Measurements from ENCODE around the gene FAM186B. TPM values are rescaled to one million over a fixed set of nuclear protein-coding genes. Genes with fewer than 3 reads are reported as not detected.

Gene FAM186B
- total RNA-seq, 1 experiment from 2014 or later: 0.03 TPM

DNA sequence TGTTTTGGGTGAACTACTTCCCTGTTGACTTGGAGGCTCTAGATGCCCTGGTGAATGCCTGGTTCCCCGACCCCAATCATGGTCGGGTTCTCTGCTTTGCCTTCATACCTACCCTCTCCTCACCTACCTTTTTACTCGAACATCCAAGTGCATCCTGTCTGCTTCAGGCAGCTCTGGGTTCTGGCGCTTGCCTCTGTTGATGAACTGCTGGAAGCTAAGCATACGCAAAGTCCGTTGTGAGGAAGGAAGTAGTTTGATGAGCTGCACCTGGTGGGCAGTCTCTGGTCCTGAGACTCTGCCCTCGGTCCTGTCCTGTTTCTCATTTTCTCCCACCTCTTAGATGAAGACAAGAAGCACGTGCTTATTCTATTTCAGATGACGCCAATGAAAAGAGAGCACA is 53.0 kb downstream of the FAM186B start:
- DNase-seq (ENCODE audit: low spot score): no peak

DNA sequence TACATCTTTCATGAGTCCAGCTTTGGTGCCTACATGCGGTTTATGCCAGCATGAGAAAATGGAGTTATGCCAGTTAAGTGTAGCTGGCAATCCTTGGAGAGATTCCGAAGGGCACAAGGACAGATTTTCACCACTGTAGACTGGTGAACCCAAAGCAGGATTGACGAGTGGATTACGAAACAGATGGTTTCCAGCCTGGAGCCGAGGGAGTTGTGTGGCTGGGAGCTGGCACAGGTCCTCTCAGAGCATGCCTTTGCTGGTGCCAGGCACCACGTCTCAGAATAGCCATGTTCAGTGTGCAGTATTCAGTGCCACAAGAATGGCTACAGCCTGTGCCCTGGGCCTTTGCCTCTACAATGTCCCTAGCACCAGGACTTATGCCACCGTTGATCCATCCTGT is 53.4 kb downstream of the FAM186B start:
- no peak for DNase-seq (ENCODE audit: low spot score)

GRCh38 chr12:49550693-49551252 is 54.7 kb downstream of the FAM186B start:
- DNase-seq (ENCODE audit: low spot score): no peak

- DNase-seq (ENCODE audit: low spot score): no peak
These were observed 55.4 kb downstream of the FAM186B start for GRCh38 chr12:49549735-49550692.

GRCh38 chr12:49548822-49549648 is 56.4 kb downstream of the FAM186B start:
- DNase-seq (ENCODE audit: low spot score): no peak

- DNase-seq (ENCODE audit: low spot score): no peak
These were observed 57.0 kb downstream of the FAM186B start for GRCh38 chr12:49548481-49548821.

GRCh38 chr12:49547090-49547690 is 58.2 kb downstream of the FAM186B start:
- DNase-seq (ENCODE audit: low spot score): no peak

GRCh38 chr12:49546481-49546880 is 59.0 kb downstream of the FAM186B start:
- no peak for DNase-seq (ENCODE audit: low spot score)

DNA sequence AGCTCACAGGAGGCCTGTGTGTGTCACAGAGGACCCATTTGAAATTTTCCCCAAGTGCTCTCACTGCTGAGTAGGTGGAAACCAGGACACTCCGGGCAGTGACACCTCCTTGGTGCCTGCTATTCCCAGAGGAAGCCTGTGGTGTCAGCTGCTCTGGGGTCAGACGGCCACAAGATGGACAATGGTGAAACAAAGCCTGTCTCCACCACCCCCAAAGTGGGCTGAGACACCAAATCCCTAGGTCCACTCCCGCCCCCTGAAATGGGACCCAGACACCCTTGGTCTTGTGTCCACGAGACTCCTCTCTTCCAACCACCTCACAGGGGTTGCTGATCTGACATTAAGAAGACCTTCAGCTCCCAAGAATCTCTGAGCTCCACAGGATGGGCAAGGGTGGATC is 59.6 kb downstream of the FAM186B start:
- DNase-seq (ENCODE audit: low spot score): no peak

DNA sequence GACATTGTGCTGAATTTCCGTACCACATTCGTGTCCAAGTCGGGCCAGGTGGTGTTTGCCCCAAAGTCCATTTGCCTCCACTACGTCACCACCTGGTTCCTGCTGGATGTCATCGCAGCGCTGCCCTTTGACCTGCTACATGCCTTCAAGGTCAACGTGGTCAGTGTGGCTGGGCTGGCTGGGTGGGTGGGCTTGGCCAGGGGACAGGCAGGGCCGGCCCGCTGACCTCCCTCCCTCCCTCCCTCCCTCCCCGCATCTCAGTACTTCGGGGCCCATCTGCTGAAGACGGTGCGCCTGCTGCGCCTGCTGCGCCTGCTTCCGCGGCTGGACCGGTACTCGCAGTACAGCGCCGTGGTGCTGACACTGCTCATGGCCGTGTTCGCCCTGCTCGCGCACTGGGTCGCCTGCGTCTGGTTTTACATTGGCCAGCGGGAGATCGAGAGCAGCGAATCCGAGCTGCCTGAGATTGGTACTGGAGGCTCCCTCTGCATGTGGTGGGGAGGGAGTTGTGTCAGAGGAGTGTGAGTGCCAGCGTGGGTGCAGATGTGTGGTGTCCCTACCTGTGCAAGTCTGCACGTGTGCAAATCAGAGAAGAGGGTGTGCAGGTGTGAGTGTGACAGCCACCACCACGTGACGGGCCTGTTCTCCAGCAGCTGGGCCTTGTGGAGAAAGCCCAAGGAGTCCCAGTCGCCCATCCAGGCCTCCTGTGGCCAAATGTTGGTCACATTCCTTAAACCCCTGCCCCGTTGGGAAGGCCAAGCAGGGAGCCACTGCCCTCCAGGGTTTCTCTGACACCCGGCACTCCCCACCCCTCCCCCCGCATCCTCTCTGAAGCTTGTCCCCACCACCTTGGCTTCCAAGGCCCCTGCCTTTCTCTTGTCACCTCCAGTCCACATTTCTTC is 61.3 kb downstream of the FAM186B start:
- no peak for DNase-seq (ENCODE audit: low spot score)

DNA sequence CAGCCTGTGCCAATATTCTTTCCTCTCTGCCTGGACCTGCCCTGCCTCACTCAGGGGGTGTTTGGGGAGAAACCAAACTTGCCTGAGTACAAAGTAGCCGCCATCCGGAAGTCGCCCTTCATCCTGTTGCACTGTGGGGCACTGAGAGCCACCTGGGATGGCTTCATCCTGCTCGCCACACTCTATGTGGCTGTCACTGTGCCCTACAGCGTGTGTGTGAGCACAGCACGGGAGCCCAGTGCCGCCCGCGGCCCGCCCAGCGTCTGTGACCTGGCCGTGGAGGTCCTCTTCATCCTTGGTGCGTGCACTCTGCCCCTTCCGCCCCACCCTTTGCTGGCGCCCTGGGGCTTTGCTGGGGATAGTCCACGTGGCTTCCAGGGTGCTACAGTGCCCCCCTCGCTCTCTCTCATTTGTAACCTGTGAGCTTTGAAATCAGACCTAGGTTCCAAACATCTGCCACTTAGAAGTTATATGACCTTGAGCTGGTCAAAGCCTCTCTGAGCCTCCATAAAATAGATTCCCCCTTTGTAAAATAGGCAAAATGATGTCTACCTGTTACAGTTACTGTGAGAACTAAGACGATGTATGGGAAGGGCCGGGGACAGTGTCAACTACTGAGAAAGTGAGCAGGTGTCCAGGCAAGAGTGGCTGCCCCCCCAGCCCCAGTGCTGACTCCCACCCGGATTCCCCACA is 62.1 kb downstream of the FAM186B start:
- DNase-seq (ENCODE audit: low spot score): no peak

GRCh38 chr12:49542592-49543160 is 62.8 kb downstream of the FAM186B start:
- no peak for DNase-seq (ENCODE audit: low spot score)

- no peak for DNase-seq (ENCODE audit: low spot score)
These were observed 63.4 kb downstream of the FAM186B start for GRCh38 chr12:49541911-49542505.

GRCh38 chr12:49541140-49541861 is 64.1 kb downstream of the FAM186B start:
- DNase-seq (ENCODE audit: low spot score): no peak

DNA sequence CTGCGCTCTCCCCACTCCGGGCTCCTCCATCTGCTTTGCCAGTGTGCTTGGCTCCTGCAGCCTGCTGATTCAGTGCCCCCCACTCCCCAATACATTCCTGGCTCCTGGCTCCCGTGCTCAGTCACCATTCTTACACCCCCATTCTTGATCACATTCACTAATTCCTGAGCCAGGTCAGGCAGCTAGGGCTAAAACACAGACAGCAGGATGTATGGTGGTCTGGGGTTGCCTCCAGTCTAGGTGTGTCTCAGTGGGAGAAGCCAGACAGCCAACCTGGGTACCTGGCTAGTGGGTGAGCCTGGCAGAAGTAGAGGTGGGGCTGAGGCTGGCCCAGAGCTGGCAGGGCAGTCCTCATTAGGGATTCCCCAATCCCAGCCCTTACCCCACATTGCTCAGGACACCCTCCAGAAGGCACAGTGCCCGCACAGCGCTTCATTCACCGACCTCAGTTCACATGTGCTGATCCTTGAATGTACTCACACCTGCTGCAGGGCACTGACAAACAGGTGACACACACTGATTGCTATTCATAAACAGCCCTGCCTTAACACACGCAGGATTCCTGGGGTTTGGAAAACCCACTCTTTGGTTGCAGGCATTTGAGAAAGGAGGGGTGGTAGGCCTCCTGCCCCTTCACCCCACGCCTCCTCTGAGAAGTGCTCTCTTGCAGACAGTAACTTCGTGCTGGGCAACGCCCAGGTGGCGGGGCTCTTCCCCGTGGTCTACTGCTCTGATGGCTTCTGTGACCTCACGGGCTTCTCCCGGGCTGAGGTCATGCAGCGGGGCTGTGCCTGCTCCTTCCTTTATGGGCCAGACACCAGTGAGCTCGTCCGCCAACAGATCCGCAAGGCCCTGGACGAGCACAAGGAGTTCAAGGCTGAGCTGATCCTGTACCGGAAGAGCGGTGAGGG is 65.0 kb downstream of the FAM186B start:
- no peak for DNase-seq (ENCODE audit: low spot score)

DNA sequence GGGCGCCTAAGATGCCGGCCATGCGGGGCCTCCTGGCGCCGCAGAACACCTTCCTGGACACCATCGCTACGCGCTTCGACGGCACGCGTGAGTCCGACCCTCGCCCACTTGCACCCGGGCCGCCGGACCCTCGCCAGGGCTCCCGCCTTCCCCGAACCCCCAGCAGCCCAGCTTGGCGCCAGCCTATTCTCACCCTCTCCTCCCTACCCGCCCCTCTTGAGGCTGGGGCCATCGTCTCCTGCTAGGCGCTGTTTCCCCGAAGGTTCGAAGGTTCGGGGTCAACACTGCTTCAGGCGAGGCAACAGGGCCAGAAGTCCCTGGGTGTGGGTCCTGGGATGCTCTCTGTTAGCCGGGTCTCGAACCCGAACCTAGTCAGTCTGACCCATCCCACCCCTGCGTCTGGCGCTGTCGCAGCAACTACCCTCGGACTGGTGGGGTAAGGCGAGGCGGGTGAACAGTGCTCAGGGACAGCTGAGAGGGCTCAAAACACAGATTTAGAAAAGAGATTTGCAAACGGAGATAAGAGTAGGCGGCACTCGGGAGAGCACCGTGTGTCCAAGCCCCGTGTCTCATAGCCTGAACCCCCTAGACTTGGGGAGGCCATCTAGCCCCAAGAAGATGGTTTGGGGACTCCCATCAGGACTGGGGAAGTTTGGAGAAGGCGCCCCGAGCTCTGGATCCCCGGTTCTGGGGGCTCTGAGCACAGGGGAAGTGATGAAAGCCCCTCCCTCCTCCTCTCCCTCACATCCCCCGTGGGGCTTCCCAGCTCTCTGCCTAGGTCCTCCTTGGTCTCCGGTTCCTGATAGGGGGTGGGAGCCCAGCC is 65.8 kb downstream of the FAM186B start:
- no peak for DNase-seq (ENCODE audit: low spot score)
